Liver (tissue), 9 donors: ENCODE data around the gene ERGIC3. TPM values are rescaled to one million over a fixed set of nuclear protein-coding genes. Genes with fewer than 3 reads are reported as not detected.

Experiments
- DNase-seq: peaks from one replicate; pipeline ENCODE4 v3.0.0-alpha.2; 2017; ENCODE audit warnings: low spot score
- H3K27ac ChIP-seq, 2 donors: one replicate each; pipeline ENCODE4 v1.7.0; 2013; ENCODE audit warnings: inconsistent platforms in 2 of 2, low read length in 2 of 2, control low read depth in 1 of 2, low read depth in 1 of 2, mild to moderate bottlenecking in 1 of 2
- H3K27me3 ChIP-seq, 4 donors: one replicate each; pipeline versions ENCODE4 v1.6.1 to v1.7.0; 2013; ENCODE audit warnings: low read length in 3 of 4, inconsistent platforms in 1 of 4, mild to moderate bottlenecking in 1 of 4, moderate library complexity in 1 of 4; ENCODE audit not compliant: control insufficient read depth in 4 of 4, insufficient read depth in 4 of 4
- H3K36me3 ChIP-seq, 4 donors: one replicate each; pipeline versions ENCODE4 v1.6.1 to v1.7.0; 2013; ENCODE audit warnings: low read length in 3 of 4, mild to moderate bottlenecking in 3 of 4, low read depth in 1 of 4, moderate library complexity in 1 of 4; ENCODE audit not compliant: control insufficient read depth in 4 of 4, insufficient read depth in 3 of 4
- H3K4me1 ChIP-seq, 4 donors: one replicate each; pipeline versions ENCODE4 v1.6.1 to v1.7.0; 2013; ENCODE audit warnings: low read length in 3 of 4, mild to moderate bottlenecking in 3 of 4, moderate library complexity in 1 of 4; ENCODE audit not compliant: control insufficient read depth in 4 of 4, insufficient read depth in 4 of 4
- H3K4me3 ChIP-seq, 3 donors: one replicate each; pipeline versions ENCODE4 v1.6.1 to v1.7.0; 2013; ENCODE audit warnings: low read length in 3 of 3, control low read depth in 1 of 3, low read depth in 1 of 3, mild to moderate bottlenecking in 1 of 3
- H3K9ac ChIP-seq, 2 donors: one replicate each; pipeline ENCODE4 v1.7.0; 2013; ENCODE audit warnings: low read length in 2 of 2, mild to moderate bottlenecking in 2 of 2, moderate library complexity in 2 of 2, control low read depth in 1 of 2, low read depth in 1 of 2
- H3K9me3 ChIP-seq, 4 donors: one replicate each; pipeline versions ENCODE4 v1.6.1 to v1.7.0; 2013; ENCODE audit warnings: low read length in 3 of 4; ENCODE audit not compliant: control insufficient read depth in 4 of 4
- FOXA2 ChIP-seq: IDR thresholded peaks from 2 replicates; pipeline ENCODE4 v1.6.1; 2016; ENCODE audit warnings: antibody characterized with exemption
- HNF4A ChIP-seq, 2 donors: conservative IDR thresholded peaks; 2 replicates each; pipeline ENCODE4 v1.6.1; 2016; ENCODE audit warnings: antibody characterized with exemption in 2 of 2, mild to moderate bottlenecking in 2 of 2
- HNF4G ChIP-seq: IDR thresholded peaks from 2 replicates; pipeline ENCODE4 v1.6.1; 2016; ENCODE audit warnings: antibody characterized with exemption
- NR2F2 ChIP-seq: IDR thresholded peaks from 2 replicates; pipeline ENCODE4 v1.6.1; 2016; ENCODE audit warnings: antibody characterized with exemption
- RAD21 ChIP-seq, 2 donors: IDR thresholded peaks; 2 replicates each; pipeline ENCODE4 v1.6.1; 2016; ENCODE audit warnings: antibody characterized with exemption in 2 of 2, mild to moderate bottlenecking in 2 of 2
- SP1 ChIP-seq: IDR thresholded peaks from 2 replicates; pipeline ENCODE4 v1.6.1; 2018; ENCODE audit warnings: antibody characterized with exemption, mild to moderate bottlenecking
- YY1 ChIP-seq: IDR thresholded peaks from 2 replicates; pipeline ENCODE4 v1.6.1; 2016; ENCODE audit warnings: antibody characterized with exemption, mild to moderate bottlenecking
- WGBS: extraction: QIAGEN DNeasy Blood & Tissue Kit; methylation state at CpG from one replicate; pipeline ENCODE4 v1.1.7; 2013; 5-methylcytosine and 5-hydroxymethylcytosine counted together
- polyA plus RNA-seq, 2 donors: library from polyadenylated mRNA; stranded (reverse) in 1 of 2; unstranded in 1 of 2; fragments of 200-250 nt in 1 of 2; fragments of >200 nt in 1 of 2; fragmentation: Nextera tagmentation in 1 of 2; extraction: Ambion mirVana in 1 of 2; gene quantifications; one replicate each; pipeline versions ENCODE4 v1.2.1 to v1.2.3, GENCODE V29; 2013 to 2015
- total RNA-seq, 2 donors: library from RNA; depleted of rRNA; stranded (reverse); fragments of >200 nt; gene quantifications; one replicate each; pipeline ENCODE4 v1.2.3, GENCODE V29; 2014
- TF ChIP-seq, protein P1 (sequence below): fragments of 150-350 bp; IDR thresholded peaks from 2 replicates; pipeline ENCODE4 v1.5.1; 2017; ENCODE audit warnings: improper control_type of control experiment, low read depth, low read length; ENCODE audit not compliant: missing input control
- TF ChIP-seq, protein P2 (sequence below): IDR thresholded peaks from 2 replicates; pipeline ENCODE4 v1.6.1; 2016; ENCODE audit warnings: antibody characterized with exemption
- TF ChIP-seq, protein P3 (sequence below): IDR thresholded peaks from 2 replicates; pipeline ENCODE4 v1.6.1; 2016; ENCODE audit warnings: antibody characterized with exemption
- TF ChIP-seq, protein P4 (sequence below): IDR thresholded peaks from 2 replicates; pipeline ENCODE4 v1.6.1; 2016; ENCODE audit warnings: antibody characterized with exemption, mild to moderate bottlenecking
- donor health status: healthy.
- donor health status: healthy.
- donor health status: healthy.
- donor health status: healthy.
- donor health status: healthy.

ERGIC3 gene
- total and polyA plus RNA-seq, 4 donors: 110 to 167 (median 120) TPM

DNA sequence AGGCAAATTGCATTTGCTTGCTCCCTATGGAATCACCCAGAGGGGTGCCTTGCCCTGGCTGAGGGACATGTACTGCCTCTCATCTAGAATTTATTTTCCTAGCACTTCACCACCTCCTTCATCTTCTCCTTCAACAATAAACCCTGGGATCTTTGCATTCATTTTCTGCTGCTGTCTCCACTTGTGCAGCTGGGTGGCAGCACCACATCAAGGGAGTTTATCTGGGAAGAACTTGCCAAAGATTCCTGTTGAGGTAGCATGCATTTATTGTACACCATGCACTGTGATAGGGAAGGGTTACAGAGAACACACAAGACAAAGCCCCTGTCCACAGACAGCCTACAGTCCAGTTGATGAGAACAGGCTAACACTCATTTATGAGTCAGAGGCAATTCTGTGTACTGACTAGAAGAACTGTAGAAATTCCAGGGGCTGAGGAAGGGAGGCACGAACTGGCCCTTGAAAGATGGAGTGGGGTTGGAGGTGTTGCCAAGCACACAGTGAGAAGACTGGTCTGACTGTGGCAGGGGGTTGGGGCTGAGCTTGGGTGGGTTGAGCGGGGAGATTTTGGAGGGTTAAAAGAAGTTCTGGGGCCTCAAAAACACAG, 30.0 kb upstream of the ERGIC3 start:
- Histone ChIP-seq H3K4me3 (no peak overlapping the region), H3K36me3 (peaks cover 0 to 53% (median 17%) of the 10 kb centered on the region in 4 donors), H3K4me1 (no peaks in the 10 kb centered on the region), H3K9ac (no peak overlapping the region), H3K9me3 (no peaks in the 10 kb centered on the region), H3K27me3 (no peaks in the 10 kb centered on the region), H3K27ac (no peak overlapping the region)
- DNase-seq: no peak
- WGBS: 96% methylated on average over 2 of the region's 2 CpGs
- TF ChIP-seq, protein P1, sequence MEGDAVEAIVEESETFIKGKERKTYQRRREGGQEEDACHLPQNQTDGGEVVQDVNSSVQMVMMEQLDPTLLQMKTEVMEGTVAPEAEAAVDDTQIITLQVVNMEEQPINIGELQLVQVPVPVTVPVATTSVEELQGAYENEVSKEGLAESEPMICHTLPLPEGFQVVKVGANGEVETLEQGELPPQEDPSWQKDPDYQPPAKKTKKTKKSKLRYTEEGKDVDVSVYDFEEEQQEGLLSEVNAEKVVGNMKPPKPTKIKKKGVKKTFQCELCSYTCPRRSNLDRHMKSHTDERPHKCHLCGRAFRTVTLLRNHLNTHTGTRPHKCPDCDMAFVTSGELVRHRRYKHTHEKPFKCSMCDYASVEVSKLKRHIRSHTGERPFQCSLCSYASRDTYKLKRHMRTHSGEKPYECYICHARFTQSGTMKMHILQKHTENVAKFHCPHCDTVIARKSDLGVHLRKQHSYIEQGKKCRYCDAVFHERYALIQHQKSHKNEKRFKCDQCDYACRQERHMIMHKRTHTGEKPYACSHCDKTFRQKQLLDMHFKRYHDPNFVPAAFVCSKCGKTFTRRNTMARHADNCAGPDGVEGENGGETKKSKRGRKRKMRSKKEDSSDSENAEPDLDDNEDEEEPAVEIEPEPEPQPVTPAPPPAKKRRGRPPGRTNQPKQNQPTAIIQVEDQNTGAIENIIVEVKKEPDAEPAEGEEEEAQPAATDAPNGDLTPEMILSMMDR: peak; percentile 54
- TF ChIP-seq HNF4G (no peak), HNF4A (conservative IDR thresholded peaks at IDR 0.05) (no peak), YY1 (no peak), RAD21 (IDR thresholded peaks at IDR 0.05) (peak; percentile 79 to 83)
- TF ChIP-seq, protein P2, sequence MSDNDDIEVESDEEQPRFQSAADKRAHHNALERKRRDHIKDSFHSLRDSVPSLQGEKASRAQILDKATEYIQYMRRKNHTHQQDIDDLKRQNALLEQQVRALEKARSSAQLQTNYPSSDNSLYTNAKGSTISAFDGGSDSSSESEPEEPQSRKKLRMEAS: no peak

DNA sequence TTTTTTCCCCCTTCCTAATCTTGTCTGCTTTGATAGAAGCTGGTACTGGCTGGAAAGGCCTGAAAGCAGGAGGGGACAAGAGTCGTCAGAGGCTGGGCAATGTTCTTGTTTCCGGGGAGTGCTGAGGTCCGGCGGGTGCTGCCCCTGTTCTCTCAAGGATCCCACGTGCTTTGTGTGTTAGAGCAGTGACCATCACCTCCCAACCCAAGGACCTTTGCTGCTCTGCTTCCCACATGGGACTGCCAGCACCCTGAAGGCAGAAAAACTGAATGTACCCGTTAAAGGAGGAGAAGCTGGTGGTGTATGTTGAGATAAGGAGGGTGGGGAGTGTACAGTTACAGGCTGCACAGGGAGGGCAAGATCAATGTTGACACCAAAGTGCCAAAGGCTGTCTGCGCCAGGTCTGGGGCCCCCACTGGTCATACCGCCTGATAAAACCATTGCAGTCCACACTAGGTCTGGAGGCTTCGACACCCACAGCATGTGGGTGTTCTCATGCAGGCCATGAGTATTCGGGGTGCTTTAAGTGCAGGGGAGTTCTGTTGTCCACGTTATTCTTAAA, 27.4 kb upstream of the ERGIC3 start:
- H3K9ac ChIP-seq: no peak overlapping the region
- H3K27me3 ChIP-seq: no peaks in the 10 kb centered on the region
- no peak overlapping the region for H3K4me3 ChIP-seq
- no peaks in the 10 kb centered on the region for H3K4me1 ChIP-seq
- 92% methylated on average over 11 of the region's 11 CpGs for WGBS
- no peaks in the 10 kb centered on the region for H3K9me3 ChIP-seq
- no peak overlapping the region for H3K27ac ChIP-seq
- peaks cover 0 to 29% (median 12%) of the 10 kb centered on the region in 4 donors for H3K36me3 ChIP-seq
- peak; percentile 70 for DNase-seq
- no peak for TF ChIP-seq YY1
- TF ChIP-seq, protein P3, sequence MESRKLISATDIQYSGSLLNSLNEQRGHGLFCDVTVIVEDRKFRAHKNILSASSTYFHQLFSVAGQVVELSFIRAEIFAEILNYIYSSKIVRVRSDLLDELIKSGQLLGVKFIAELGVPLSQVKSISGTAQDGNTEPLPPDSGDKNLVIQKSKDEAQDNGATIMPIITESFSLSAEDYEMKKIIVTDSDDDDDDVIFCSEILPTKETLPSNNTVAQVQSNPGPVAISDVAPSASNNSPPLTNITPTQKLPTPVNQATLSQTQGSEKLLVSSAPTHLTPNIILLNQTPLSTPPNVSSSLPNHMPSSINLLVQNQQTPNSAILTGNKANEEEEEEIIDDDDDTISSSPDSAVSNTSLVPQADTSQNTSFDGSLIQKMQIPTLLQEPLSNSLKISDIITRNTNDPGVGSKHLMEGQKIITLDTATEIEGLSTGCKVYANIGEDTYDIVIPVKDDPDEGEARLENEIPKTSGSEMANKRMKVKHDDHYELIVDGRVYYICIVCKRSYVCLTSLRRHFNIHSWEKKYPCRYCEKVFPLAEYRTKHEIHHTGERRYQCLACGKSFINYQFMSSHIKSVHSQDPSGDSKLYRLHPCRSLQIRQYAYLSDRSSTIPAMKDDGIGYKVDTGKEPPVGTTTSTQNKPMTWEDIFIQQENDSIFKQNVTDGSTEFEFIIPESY: no peak
- TF ChIP-seq FOXA2: no peak
- no peak for TF ChIP-seq RAD21 (IDR thresholded peaks at IDR 0.05)
- no peak for TF ChIP-seq HNF4A (conservative IDR thresholded peaks at IDR 0.05)
- no peak for TF ChIP-seq NR2F2
- TF ChIP-seq, protein P4, sequence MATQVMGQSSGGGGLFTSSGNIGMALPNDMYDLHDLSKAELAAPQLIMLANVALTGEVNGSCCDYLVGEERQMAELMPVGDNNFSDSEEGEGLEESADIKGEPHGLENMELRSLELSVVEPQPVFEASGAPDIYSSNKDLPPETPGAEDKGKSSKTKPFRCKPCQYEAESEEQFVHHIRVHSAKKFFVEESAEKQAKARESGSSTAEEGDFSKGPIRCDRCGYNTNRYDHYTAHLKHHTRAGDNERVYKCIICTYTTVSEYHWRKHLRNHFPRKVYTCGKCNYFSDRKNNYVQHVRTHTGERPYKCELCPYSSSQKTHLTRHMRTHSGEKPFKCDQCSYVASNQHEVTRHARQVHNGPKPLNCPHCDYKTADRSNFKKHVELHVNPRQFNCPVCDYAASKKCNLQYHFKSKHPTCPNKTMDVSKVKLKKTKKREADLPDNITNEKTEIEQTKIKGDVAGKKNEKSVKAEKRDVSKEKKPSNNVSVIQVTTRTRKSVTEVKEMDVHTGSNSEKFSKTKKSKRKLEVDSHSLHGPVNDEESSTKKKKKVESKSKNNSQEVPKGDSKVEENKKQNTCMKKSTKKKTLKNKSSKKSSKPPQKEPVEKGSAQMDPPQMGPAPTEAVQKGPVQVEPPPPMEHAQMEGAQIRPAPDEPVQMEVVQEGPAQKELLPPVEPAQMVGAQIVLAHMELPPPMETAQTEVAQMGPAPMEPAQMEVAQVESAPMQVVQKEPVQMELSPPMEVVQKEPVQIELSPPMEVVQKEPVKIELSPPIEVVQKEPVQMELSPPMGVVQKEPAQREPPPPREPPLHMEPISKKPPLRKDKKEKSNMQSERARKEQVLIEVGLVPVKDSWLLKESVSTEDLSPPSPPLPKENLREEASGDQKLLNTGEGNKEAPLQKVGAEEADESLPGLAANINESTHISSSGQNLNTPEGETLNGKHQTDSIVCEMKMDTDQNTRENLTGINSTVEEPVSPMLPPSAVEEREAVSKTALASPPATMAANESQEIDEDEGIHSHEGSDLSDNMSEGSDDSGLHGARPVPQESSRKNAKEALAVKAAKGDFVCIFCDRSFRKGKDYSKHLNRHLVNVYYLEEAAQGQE: no peak
- no peak for TF ChIP-seq HNF4G
- TF ChIP-seq, protein P1: no peak
- no peak for TF ChIP-seq SP1
